KMS-11 (cell line): Measurements from ENCODE around the gene GLRA1.

Experiments
- H2AFZ ChIP-seq: fragments of 200-600 bp; sonication (generic); 2 replicates; pipeline ENCODE4 v1.6.1; 2016; ENCODE audit warnings: antibody characterized with exemption, mixed run types, low read depth
- H3K27ac ChIP-seq: fragments of 200-600 bp; sonication (generic); 2 replicates; pipeline ENCODE4 v1.6.1; 2016; ENCODE audit warnings: mild to moderate bottlenecking, mixed run types
- H3K27me3 ChIP-seq: fragments of 200-600 bp; sonication (generic); 2 replicates; pipeline ENCODE4 v1.6.1; 2017; ENCODE audit warnings: mild to moderate bottlenecking, low read depth, mixed run types, moderate library complexity; ENCODE audit not compliant: insufficient read depth
- H3K36me3 ChIP-seq: fragments of 200-600 bp; sonication (generic); 2 replicates; pipeline ENCODE4 v1.6.1; 2017; ENCODE audit warnings: mild to moderate bottlenecking, mixed run types; ENCODE audit not compliant: insufficient read depth
- H3K4me1 ChIP-seq: fragments of 200-600 bp; sonication (generic); 2 replicates; pipeline ENCODE4 v1.6.1; 2016; ENCODE audit warnings: mild to moderate bottlenecking, low read depth, mixed run types; ENCODE audit not compliant: poor library complexity, severe bottlenecking
- H3K4me2 ChIP-seq: fragments of 200-600 bp; sonication (generic); 2 replicates; pipeline ENCODE4 v1.7.0; 2016; ENCODE audit warnings: mild to moderate bottlenecking, mixed run types
- H3K4me3 ChIP-seq: fragments of 200-600 bp; sonication (generic); IDR thresholded peaks from 2 replicates; pipeline ENCODE4 v1.6.1; 2017; ENCODE audit warnings: low read depth, low read length, mixed read lengths; ENCODE audit not compliant: insufficient read depth
- H3K79me2 ChIP-seq: fragments of 200-600 bp; sonication (generic); 2 replicates; pipeline ENCODE4 v1.6.1; 2016; ENCODE audit warnings: low read depth, mixed run types; ENCODE audit not compliant: insufficient read depth
- H3K9ac ChIP-seq: fragments of 200-600 bp; sonication (generic); 2 replicates; pipeline ENCODE4 v1.6.1; 2016; ENCODE audit warnings: mild to moderate bottlenecking, mixed run types
- H4K20me1 ChIP-seq: fragments of 200-600 bp; sonication (generic); 2 replicates; pipeline ENCODE4 v1.6.1; 2016; ENCODE audit warnings: mild to moderate bottlenecking, mixed run types; ENCODE audit not compliant: insufficient read depth
- CTCF ChIP-seq: fragments of 200-600 bp; sonication (generic); conservative IDR thresholded peaks from 2 replicates; pipeline ENCODE4 v1.6.1; 2017; ENCODE audit warnings: low read depth, mild to moderate bottlenecking, antibody characterized with exemption, low read length, moderate library complexity, mixed read lengths

The GLRA1 gene

GRCh38 chr5:151905557-151905961 lies 19.1 kb downstream of the GLRA1 start:
- TF ChIP-seq CTCF = no peak
- Histone ChIP-seq H3K4me3 (no peak overlapping the region), H2AFZ (no peak overlapping the region), H4K20me1 (no peaks in the 10 kb centered on the region), H3K4me2 (no peak overlapping the region), H3K9ac (no peak overlapping the region), H3K36me3 (no peaks in the 10 kb centered on the region), H3K4me1 (no peaks in the 10 kb centered on the region), H3K27me3 (no peaks in the 10 kb centered on the region), H3K27ac (no peak overlapping the region), H3K79me2 (no peaks in the 10 kb centered on the region)

GRCh38 chr5:151904909-151905308 lies 19.7 kb downstream of the GLRA1 start:
- Histone ChIP-seq H3K27ac (no peak overlapping the region), H3K36me3 (no peaks in the 10 kb centered on the region), H3K4me1 (no peaks in the 10 kb centered on the region), H3K4me3 (no peak overlapping the region), H4K20me1 (no peaks in the 10 kb centered on the region), H3K4me2 (no peak overlapping the region), H2AFZ (no peak overlapping the region), H3K79me2 (no peaks in the 10 kb centered on the region), H3K9ac (no peak overlapping the region), H3K27me3 (no peaks in the 10 kb centered on the region)
- no peak for TF ChIP-seq CTCF

- no peaks in the 10 kb centered on the region for H3K27me3 ChIP-seq
- no peaks in the 10 kb centered on the region for H3K4me1 ChIP-seq
- TF ChIP-seq CTCF = no peak
- H2AFZ ChIP-seq = no peak overlapping the region
- no peak overlapping the region for H3K4me3 ChIP-seq
- H3K9ac ChIP-seq = no peak overlapping the region
- no peak overlapping the region for H3K27ac ChIP-seq
- no peaks in the 10 kb centered on the region for H3K36me3 ChIP-seq
- H3K4me2 ChIP-seq = no peak overlapping the region
- no peaks in the 10 kb centered on the region for H4K20me1 ChIP-seq
- no peaks in the 10 kb centered on the region for H3K79me2 ChIP-seq
These were observed 20.5 kb downstream of the GLRA1 start for GRCh38 chr5:151904127-151904526.

- Histone ChIP-seq H4K20me1 (no peaks in the 10 kb centered on the region), H2AFZ (no peak overlapping the region), H3K4me3 (no peak overlapping the region), H3K36me3 (no peaks in the 10 kb centered on the region), H3K4me2 (no peak overlapping the region), H3K79me2 (no peaks in the 10 kb centered on the region), H3K27ac (no peak overlapping the region), H3K27me3 (no peaks in the 10 kb centered on the region), H3K9ac (no peak overlapping the region), H3K4me1 (no peaks in the 10 kb centered on the region)
- TF ChIP-seq CTCF = no peak
These were observed 21.4 kb downstream of the GLRA1 start for GRCh38 chr5:151903243-151903653.

- no peaks in the 10 kb centered on the region for H4K20me1 ChIP-seq
- H3K9ac ChIP-seq = no peak overlapping the region
- H3K36me3 ChIP-seq = no peaks in the 10 kb centered on the region
- TF ChIP-seq CTCF = no peak
- no peaks in the 10 kb centered on the region for H3K27me3 ChIP-seq
- no peaks in the 10 kb centered on the region for H3K4me1 ChIP-seq
- no peak overlapping the region for H3K4me3 ChIP-seq
- no peak overlapping the region for H2AFZ ChIP-seq
- no peak overlapping the region for H3K27ac ChIP-seq
- H3K79me2 ChIP-seq = no peaks in the 10 kb centered on the region
- no peak overlapping the region for H3K4me2 ChIP-seq
These were observed 22.4 kb downstream of the GLRA1 start for GRCh38 chr5:151902215-151902614.
